ENCODE results near the gene TRPM4. TPM values are rescaled to one million over a fixed set of nuclear protein-coding genes. Genes with fewer than 3 reads are reported as not detected.
A peak's percentile ranks its signal among the peaks of the same experiment; 100 is the strongest.

The TRPM4 gene
- total RNA-seq, 2 experiments from 2014 or later: 20.9 to 44.2 TPM

- ChIA-PET POLR2A (no interaction called here), CTCF (ENCODE audit: unreplicated experiment) (no interaction called here)
- Histone ChIP-seq H2AFZ (ENCODE audit: low read length) (no peak overlapping the region), H3K9me2 (ENCODE audit: insufficient read depth, low read length) (no peaks in the 10 kb centered on the region), H4K20me1 (ENCODE audit: insufficient read depth, low read length) (no peaks in the 10 kb centered on the region), H3K9me3 (ENCODE audit: low read length) (no peaks in the 10 kb centered on the region), H3K79me2 (ENCODE audit: insufficient read depth, low read depth, low read length) (no peaks in the 10 kb centered on the region), H3K27ac (ENCODE audit: low read depth, low read length, poor library complexity, severe bottlenecking) (no peak overlapping the region), H3K36me3 (ENCODE audit: insufficient read depth, low read length) (no peaks in the 10 kb centered on the region), H3K4me1 (ENCODE audit: insufficient read depth, low read length, poor library complexity, severe bottlenecking) (peaks cover 4% of the 10 kb centered on the region), H3K4me2 (ENCODE audit: low read length) (no peak overlapping the region), H3K4me3 (ENCODE audit: low read depth, low read length, poor library complexity, severe bottlenecking) (no peak overlapping the region)
- BruUV-seq (replicated peaks): no TSS peak
- no peak for DNase-seq (ENCODE audit: low spot score)
- no peak for TF ChIP-seq CTCF (conservative IDR thresholded peaks at IDR 0.05; ENCODE audit: low read length)
- TF ChIP-seq EZH2phosphoT487 (IDR thresholded peaks at IDR 0.05; ENCODE audit: borderline replicate concordance, low read depth, low read length): no peak
- intact Hi-C loops (cut with micrococcal nuclease; ENCODE audit: unreplicated experiment): no loop called here
These were observed 36.8 kb downstream of the TRPM4 start for GRCh38 chr19:49194408-49194807.

- H3K27ac ChIP-seq (ENCODE audit: low read depth, low read length, poor library complexity, severe bottlenecking): no peak overlapping the region
- intact Hi-C loops (cut with micrococcal nuclease; ENCODE audit: unreplicated experiment): no loop called here
- BruUV-seq (replicated peaks): no TSS peak
- H4K20me1 ChIP-seq (ENCODE audit: insufficient read depth, low read length): no peaks in the 10 kb centered on the region
- H3K4me1 ChIP-seq (ENCODE audit: insufficient read depth, low read length, poor library complexity, severe bottlenecking): peaks cover 7% of the 10 kb centered on the region
- ChIA-PET POLR2A (no interaction called here), CTCF (ENCODE audit: unreplicated experiment) (no interaction called here)
- no peak overlapping the region for H3K4me2 ChIP-seq (ENCODE audit: low read length)
- H3K9me2 ChIP-seq (ENCODE audit: insufficient read depth, low read length): no peaks in the 10 kb centered on the region
- H2AFZ ChIP-seq (ENCODE audit: low read length): no peak overlapping the region
- no peaks in the 10 kb centered on the region for H3K36me3 ChIP-seq (ENCODE audit: insufficient read depth, low read length)
- DNase-seq (ENCODE audit: low spot score): no peak
- H3K9me3 ChIP-seq (ENCODE audit: low read length): no peaks in the 10 kb centered on the region
- no peaks in the 10 kb centered on the region for H3K79me2 ChIP-seq (ENCODE audit: insufficient read depth, low read depth, low read length)
- H3K4me3 ChIP-seq (ENCODE audit: low read depth, low read length, poor library complexity, severe bottlenecking): no peak overlapping the region
- TF ChIP-seq EZH2phosphoT487 (IDR thresholded peaks at IDR 0.05; ENCODE audit: borderline replicate concordance, low read depth, low read length) (no peak), CTCF (conservative IDR thresholded peaks at IDR 0.05; ENCODE audit: low read length) (no peak)
These were observed 39.1 kb downstream of the TRPM4 start for GRCh38 chr19:49196527-49197240.

- Histone ChIP-seq H3K79me2 (ENCODE audit: insufficient read depth, low read depth, low read length) (no peaks in the 10 kb centered on the region), H3K9me3 (ENCODE audit: low read length) (no peaks in the 10 kb centered on the region), H3K27ac (ENCODE audit: low read depth, low read length, poor library complexity, severe bottlenecking) (peak overlapping the region; percentile 35), H2AFZ (ENCODE audit: low read length) (peak overlapping the region; percentile 49; the same call in 1 of the 2 replicates), H3K4me2 (ENCODE audit: low read length) (peak overlapping the region; percentile 49), H3K9me2 (ENCODE audit: insufficient read depth, low read length) (no peaks in the 10 kb centered on the region), H3K36me3 (ENCODE audit: insufficient read depth, low read length) (peaks cover 9% of the 10 kb centered on the region), H3K4me1 (ENCODE audit: insufficient read depth, low read length, poor library complexity, severe bottlenecking) (peaks cover 26% of the 10 kb centered on the region), H4K20me1 (ENCODE audit: insufficient read depth, low read length) (no peaks in the 10 kb centered on the region), H3K4me3 (ENCODE audit: low read depth, low read length, poor library complexity, severe bottlenecking) (peak overlapping the region; percentile 71)
- TF ChIP-seq CTCF (conservative IDR thresholded peaks at IDR 0.05; ENCODE audit: low read length): no peak
- no peak for TF ChIP-seq EZH2phosphoT487 (IDR thresholded peaks at IDR 0.05; ENCODE audit: borderline replicate concordance, low read depth, low read length)
- no TSS peak for BruUV-seq (replicated peaks)
- peak; percentile 76 for DNase-seq (ENCODE audit: low spot score)
- POLR2A ChIA-PET: interaction anchor here (0.6 kb wide), 2 partner anchors 99 to 505 kb away, joined by 3 to 7 read pairs; partner anchors contain the start of gene FUT2
- CTCF ChIA-PET (ENCODE audit: unreplicated experiment): no interaction called here
- intact Hi-C loops (cut with micrococcal nuclease; ENCODE audit: unreplicated experiment): no loop called here
These were observed 42.8 kb downstream of the TRPM4 start for GRCh38 chr19:49200238-49200862.

Measured in OCI-LY7 (cell line).